ENCODE data around the gene LNPK.

GRCh38 chr2:175884697-175885393, 117.2 kb downstream of the LNPK start:
- TF ChIP-seq CTCF (IDR thresholded peaks at IDR 0.05) (no peak), POLR2A (IDR thresholded peaks at IDR 0.05) (no peak)
